ENCODE data around the gene APBB1IP.

GRCh38 chr10:26440088-26440470 lies 1.9 kb downstream of the APBB1IP start:
- TF ChIP-seq CTCF (IDR thresholded peaks at IDR 0.05) (no peak), EZH2 (IDR thresholded peaks at IDR 0.05) (no peak), EZH2phosphoT487 (IDR thresholded peaks at IDR 0.05) (no peak)
